Activated T-cell treated with anti-CD3 and anti-CD28 coated beads, Interleukin-2, amount 50 U/mL, for 72 hours (primary cell): ENCODE measurements around the gene GYPE. TPM values are rescaled to one million over a fixed set of nuclear protein-coding genes. Genes with fewer than 3 reads are reported as not detected.

Source experiments
- total RNA-seq, 2 donors: library from RNA; stranded (reverse); gene quantifications; one replicate each; pipeline ENCODE4 v1.2.3, GENCODE V29; 2022

GYPE gene
- total RNA-seq, 2 donors from 2014 or later = 0.46 to 0.79 TPM

Other genes with a start within 250 kb of the GYPE start
- not detected for gene FREM3, start 204.9 kb downstream of the GYPE start, total RNA-seq
- not detected for gene GYPB, start 113.8 kb upstream of the GYPE start, total RNA-seq
- not detected for gene GYPA, start 235.2 kb upstream of the GYPE start, total RNA-seq